ENCODE results near the gene CEP104. TPM values are rescaled to one million over a fixed set of nuclear protein-coding genes. Genes with fewer than 3 reads are reported as not detected.

Gene CEP104
- polyA plus RNA-seq, 1 donor from 2014 or later, result 8.1 TPM

DNA sequence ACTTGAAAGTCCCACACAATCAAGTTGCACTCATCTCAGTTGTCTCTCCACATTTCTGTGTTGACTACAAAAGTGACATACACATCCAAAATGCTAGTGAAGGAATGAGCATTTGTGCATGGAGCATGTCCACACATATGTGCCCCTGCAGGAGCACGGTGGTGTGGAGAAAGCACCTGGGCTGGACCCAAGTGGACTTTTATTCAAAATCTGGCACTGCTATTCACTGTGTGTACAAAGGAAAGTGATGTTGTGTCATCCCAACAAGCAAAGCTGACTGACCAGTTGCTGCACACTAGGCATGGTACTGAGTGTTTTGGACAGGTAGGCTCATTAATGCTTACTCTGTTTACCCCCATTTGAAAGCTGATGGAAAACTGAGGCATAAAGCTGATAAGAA is 19.3 kb downstream of the CEP104 start:
- H3K27me3 ChIP-seq (ENCODE audit: insufficient read depth, low read depth, low read length), result no peaks in the 10 kb centered on the region
- H3K36me3 ChIP-seq (ENCODE audit: insufficient read depth, low read length), result peaks cover 17% of the 10 kb centered on the region
- no peaks in the 10 kb centered on the region for H3F3A ChIP-seq (ENCODE audit: insufficient read depth, low read length, poor library complexity, severe bottlenecking)
- H3K4me3 ChIP-seq (ENCODE audit: low read length), result no peak overlapping the region
- no peaks in the 10 kb centered on the region for H4K20me1 ChIP-seq (ENCODE audit: insufficient read depth)
- TF ChIP-seq, protein P1, sequence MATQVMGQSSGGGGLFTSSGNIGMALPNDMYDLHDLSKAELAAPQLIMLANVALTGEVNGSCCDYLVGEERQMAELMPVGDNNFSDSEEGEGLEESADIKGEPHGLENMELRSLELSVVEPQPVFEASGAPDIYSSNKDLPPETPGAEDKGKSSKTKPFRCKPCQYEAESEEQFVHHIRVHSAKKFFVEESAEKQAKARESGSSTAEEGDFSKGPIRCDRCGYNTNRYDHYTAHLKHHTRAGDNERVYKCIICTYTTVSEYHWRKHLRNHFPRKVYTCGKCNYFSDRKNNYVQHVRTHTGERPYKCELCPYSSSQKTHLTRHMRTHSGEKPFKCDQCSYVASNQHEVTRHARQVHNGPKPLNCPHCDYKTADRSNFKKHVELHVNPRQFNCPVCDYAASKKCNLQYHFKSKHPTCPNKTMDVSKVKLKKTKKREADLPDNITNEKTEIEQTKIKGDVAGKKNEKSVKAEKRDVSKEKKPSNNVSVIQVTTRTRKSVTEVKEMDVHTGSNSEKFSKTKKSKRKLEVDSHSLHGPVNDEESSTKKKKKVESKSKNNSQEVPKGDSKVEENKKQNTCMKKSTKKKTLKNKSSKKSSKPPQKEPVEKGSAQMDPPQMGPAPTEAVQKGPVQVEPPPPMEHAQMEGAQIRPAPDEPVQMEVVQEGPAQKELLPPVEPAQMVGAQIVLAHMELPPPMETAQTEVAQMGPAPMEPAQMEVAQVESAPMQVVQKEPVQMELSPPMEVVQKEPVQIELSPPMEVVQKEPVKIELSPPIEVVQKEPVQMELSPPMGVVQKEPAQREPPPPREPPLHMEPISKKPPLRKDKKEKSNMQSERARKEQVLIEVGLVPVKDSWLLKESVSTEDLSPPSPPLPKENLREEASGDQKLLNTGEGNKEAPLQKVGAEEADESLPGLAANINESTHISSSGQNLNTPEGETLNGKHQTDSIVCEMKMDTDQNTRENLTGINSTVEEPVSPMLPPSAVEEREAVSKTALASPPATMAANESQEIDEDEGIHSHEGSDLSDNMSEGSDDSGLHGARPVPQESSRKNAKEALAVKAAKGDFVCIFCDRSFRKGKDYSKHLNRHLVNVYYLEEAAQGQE (IDR thresholded peaks at IDR 0.05; ENCODE audit: borderline replicate concordance), result no peak
- TF ChIP-seq RAD21 (conservative IDR thresholded peaks at IDR 0.05), result no peak
- no peak for TF ChIP-seq TAF1 (IDR thresholded peaks at IDR 0.05; ENCODE audit: low read depth)
- TF ChIP-seq MXI1 (conservative IDR thresholded peaks at IDR 0.05; ENCODE audit: poor library complexity, severe bottlenecking), result no peak
- TF ChIP-seq SMC3 (conservative IDR thresholded peaks at IDR 0.05; ENCODE audit: poor library complexity), result no peak
- no peak for TF ChIP-seq EZH2 (IDR thresholded peaks at IDR 0.05; ENCODE audit: borderline replicate concordance, insufficient read depth, low read length, poor library complexity, severe bottlenecking)
- TF ChIP-seq, protein P2, sequence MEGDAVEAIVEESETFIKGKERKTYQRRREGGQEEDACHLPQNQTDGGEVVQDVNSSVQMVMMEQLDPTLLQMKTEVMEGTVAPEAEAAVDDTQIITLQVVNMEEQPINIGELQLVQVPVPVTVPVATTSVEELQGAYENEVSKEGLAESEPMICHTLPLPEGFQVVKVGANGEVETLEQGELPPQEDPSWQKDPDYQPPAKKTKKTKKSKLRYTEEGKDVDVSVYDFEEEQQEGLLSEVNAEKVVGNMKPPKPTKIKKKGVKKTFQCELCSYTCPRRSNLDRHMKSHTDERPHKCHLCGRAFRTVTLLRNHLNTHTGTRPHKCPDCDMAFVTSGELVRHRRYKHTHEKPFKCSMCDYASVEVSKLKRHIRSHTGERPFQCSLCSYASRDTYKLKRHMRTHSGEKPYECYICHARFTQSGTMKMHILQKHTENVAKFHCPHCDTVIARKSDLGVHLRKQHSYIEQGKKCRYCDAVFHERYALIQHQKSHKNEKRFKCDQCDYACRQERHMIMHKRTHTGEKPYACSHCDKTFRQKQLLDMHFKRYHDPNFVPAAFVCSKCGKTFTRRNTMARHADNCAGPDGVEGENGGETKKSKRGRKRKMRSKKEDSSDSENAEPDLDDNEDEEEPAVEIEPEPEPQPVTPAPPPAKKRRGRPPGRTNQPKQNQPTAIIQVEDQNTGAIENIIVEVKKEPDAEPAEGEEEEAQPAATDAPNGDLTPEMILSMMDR (IDR thresholded peaks at IDR 0.05; ENCODE audit: poor library complexity, severe bottlenecking), result no peak
- TF ChIP-seq EP300 (conservative IDR thresholded peaks at IDR 0.05; ENCODE audit: poor library complexity, severe bottlenecking), result no peak
- no peak for TF ChIP-seq POLR2AphosphoS5 (IDR thresholded peaks at IDR 0.05)
- no peak overlapping the region for H3K27ac ChIP-seq (ENCODE audit: low read length)
- H3K9me3 ChIP-seq (ENCODE audit: low read length), result no peaks in the 10 kb centered on the region
- no peak overlapping the region for H3K9ac ChIP-seq (ENCODE audit: low read length)
- no peak overlapping the region for H2AFZ ChIP-seq (ENCODE audit: low read depth, low read length)
- no peak overlapping the region for H3K4me2 ChIP-seq (ENCODE audit: low read length)
- no peaks in the 10 kb centered on the region for H3K79me2 ChIP-seq (replicated peaks; ENCODE audit: insufficient read depth, low read length)
- H3K9me2 ChIP-seq (ENCODE audit: insufficient read depth, low read length), result no peaks in the 10 kb centered on the region

- Histone ChIP-seq H3K36me3 (ENCODE audit: insufficient read depth, low read length) (peaks cover 17% of the 10 kb centered on the region), H3K27ac (ENCODE audit: low read length) (no peak overlapping the region), H3K4me3 (ENCODE audit: low read length) (no peak overlapping the region), H2AFZ (ENCODE audit: low read depth, low read length) (no peak overlapping the region), H3K9me2 (ENCODE audit: insufficient read depth, low read length) (no peaks in the 10 kb centered on the region), H3K4me2 (ENCODE audit: low read length) (no peak overlapping the region), H3K9me3 (ENCODE audit: low read length) (no peaks in the 10 kb centered on the region), H3F3A (ENCODE audit: insufficient read depth, low read length, poor library complexity, severe bottlenecking) (no peaks in the 10 kb centered on the region), H3K9ac (ENCODE audit: low read length) (no peak overlapping the region), H3K27me3 (ENCODE audit: insufficient read depth, low read depth, low read length) (no peaks in the 10 kb centered on the region), H3K79me2 (replicated peaks; ENCODE audit: insufficient read depth, low read length) (no peaks in the 10 kb centered on the region), H4K20me1 (ENCODE audit: insufficient read depth) (no peaks in the 10 kb centered on the region)
- TF ChIP-seq, protein P2 (IDR thresholded peaks at IDR 0.05; ENCODE audit: poor library complexity, severe bottlenecking), result no peak
- TF ChIP-seq MXI1 (conservative IDR thresholded peaks at IDR 0.05; ENCODE audit: poor library complexity, severe bottlenecking), result no peak
- TF ChIP-seq POLR2AphosphoS5 (IDR thresholded peaks at IDR 0.05), result no peak
- TF ChIP-seq EP300 (conservative IDR thresholded peaks at IDR 0.05; ENCODE audit: poor library complexity, severe bottlenecking), result no peak
- TF ChIP-seq, protein P1 (IDR thresholded peaks at IDR 0.05; ENCODE audit: borderline replicate concordance), result no peak
- TF ChIP-seq TAF1 (IDR thresholded peaks at IDR 0.05; ENCODE audit: low read depth), result no peak
- no peak for TF ChIP-seq RAD21 (conservative IDR thresholded peaks at IDR 0.05)
- TF ChIP-seq EZH2 (IDR thresholded peaks at IDR 0.05; ENCODE audit: borderline replicate concordance, insufficient read depth, low read length, poor library complexity, severe bottlenecking), result no peak
- TF ChIP-seq SMC3 (conservative IDR thresholded peaks at IDR 0.05; ENCODE audit: poor library complexity), result no peak
Measured at GRCh38 chr1:3837200-3837599, 19.8 kb downstream of the CEP104 start.

All from neural cell (in vitro differentiated cells).